Lower leg skin (tissue), 4 donors: Measurements from ENCODE around the gene VASN. TPM values are rescaled to one million over a fixed set of nuclear protein-coding genes. Genes with fewer than 3 reads are reported as not detected.

Source experiments
- DNase-seq, 2 donors: peaks; one replicate each; pipeline ENCODE4 v3.0.0-alpha.2; 2019; ENCODE audit warnings: low spot score in 2 of 2
- H3K4me3 ChIP-seq: fragments of 200-600 bp; sonication (generic); 2 replicates; pipeline ENCODE4 v1.5.1; 2017; ENCODE audit warnings: mild to moderate bottlenecking, low read depth; ENCODE audit not compliant: poor library complexity, severe bottlenecking
- CTCF ChIP-seq, 3 donors: fragments of 450-650 bp; IDR thresholded peaks; one replicate each; pipeline ENCODE4 v1.5.1; 2016; ENCODE audit warnings: antibody characterized with exemption in 3 of 3, mild to moderate bottlenecking in 3 of 3, moderate library complexity in 2 of 3
- POLR2A ChIP-seq, 2 donors: fragments of 450-650 bp; IDR thresholded peaks; one replicate each; pipeline ENCODE4 v1.6.1; 2016 to 2017; ENCODE audit warnings: antibody characterized with exemption in 2 of 2, mild to moderate bottlenecking in 1 of 2, moderate library complexity in 1 of 2
- WGBS, 2 donors: methylation state at CpG; one replicate each; pipeline ENCODE4 v1.1.5; 2018; 5-methylcytosine and 5-hydroxymethylcytosine counted together
- intact Hi-C: fragments of 100-400 bp; cut with DNase I; formaldehyde crosslinking; loops from one replicate; pipeline ENCODE4 v1.15.0; 2023; ENCODE audit warnings: low total_unique reads
- total RNA-seq, 4 donors: library from RNA; depleted of rRNA; stranded (reverse); fragments of >200 nt; gene quantifications; one replicate each; pipeline ENCODE4 v1.1.0, GENCODE V29; 2016

VASN gene
- total RNA-seq, 4 donors from 2014 or later, result 35.6 to 52.8 (median 46.7) TPM

GRCh38 chr16:4376893-4377572 lies 5.4 kb downstream of the VASN start:
- H3K4me3 ChIP-seq, result no peak overlapping the region
- 37 to 47% methylated on average over 25 to 27 of the region's 27 CpGs for WGBS, 2 donors

GRCh38 chr16:4377573-4378154 lies 6.0 kb downstream of the VASN start:
- no peak for TF ChIP-seq POLR2A (IDR thresholded peaks at IDR 0.05)
- TF ChIP-seq CTCF (IDR thresholded peaks at IDR 0.05), result no peak
- no peak overlapping the region for H3K4me3 ChIP-seq
- WGBS, 2 donors, result 36 to 47% methylated on average over 12 of the region's 12 CpGs
- intact Hi-C loops, result loop anchor here (10.0 kb wide), 1 partner anchor 1127 kb away; no protein-coding TSS in a partner anchor
- DNase-seq, result no peak

More at GRCh38 chr16:4376893-4377572, 5.4 kb downstream of the VASN start:
- no peak for TF ChIP-seq CTCF (IDR thresholded peaks at IDR 0.05)
- TF ChIP-seq POLR2A (IDR thresholded peaks at IDR 0.05), result no peak
- intact Hi-C loops, result loop anchor here (10.0 kb wide), 1 partner anchor 1128 kb away; no protein-coding TSS in a partner anchor
- no peak for DNase-seq

GRCh38 chr16:4378161-4378666 lies 6.6 kb downstream of the VASN start:
- intact Hi-C loops, result loop anchor here (10.0 kb wide), 1 partner anchor 1127 kb away; no protein-coding TSS in a partner anchor
- 54 to 81% methylated on average over 11 to 15 of the region's 15 CpGs for WGBS, 2 donors
- H3K4me3 ChIP-seq, result no peak overlapping the region
- TF ChIP-seq CTCF (IDR thresholded peaks at IDR 0.05) (no peak), POLR2A (IDR thresholded peaks at IDR 0.05) (no peak)
- DNase-seq, result peak; percentile 75 to 96

- TF ChIP-seq POLR2A (IDR thresholded peaks at IDR 0.05) (no peak), CTCF (IDR thresholded peaks at IDR 0.05) (no peak)
- DNase-seq, result no peak
- H3K4me3 ChIP-seq, result no peak overlapping the region
- WGBS, 2 donors, result 79 to 84% methylated on average over 12 to 18 of the region's 21 CpGs
- intact Hi-C loops, result loop anchor here (10.0 kb wide), 1 partner anchor 1126 kb away; no protein-coding TSS in a partner anchor
Measured at GRCh38 chr16:4378999-4379690, 7.5 kb downstream of the VASN start.

- TF ChIP-seq POLR2A (IDR thresholded peaks at IDR 0.05) (no peak), CTCF (IDR thresholded peaks at IDR 0.05) (no peak)
- no peak overlapping the region for H3K4me3 ChIP-seq
- DNase-seq, result no peak
- intact Hi-C loops, result no loop called here
- WGBS, 2 donors, result 81 to 85% methylated on average over 26 of the region's 26 CpGs
Measured at GRCh38 chr16:4380119-4381063, 8.7 kb downstream of the VASN start.
